OCI-LY1 (cell line): Measurements from ENCODE around the gene FAM131C.
"Not testable (repeated sequence)": the region's sequence is repeated elsewhere in the genome, so short reads cannot be mapped to it uniquely, and the experiment has no call there.

Experiments used
- H2AFZ ChIP-seq: fragments of 200-600 bp; sonication (generic), shearing (Covaris generic); 2 replicates; pipeline ENCODE4 v1.6.0; 2014; ENCODE audit warnings: antibody characterized with exemption, mild to moderate bottlenecking, low read length
- H3F3A ChIP-seq: fragments of 200-600 bp; sonication (generic), shearing (Covaris generic); 2 replicates; pipeline ENCODE4 v1.6.0; 2014; ENCODE audit warnings: mild to moderate bottlenecking, antibody characterized with exemption, low read length, moderate library complexity; ENCODE audit not compliant: insufficient read depth
- H3K27ac ChIP-seq: fragments of 200-600 bp; sonication (generic); 2 replicates; pipeline ENCODE4 v1.5.1; 2014; ENCODE audit warnings: low read length, mixed run types, mild to moderate bottlenecking, low read depth; ENCODE audit not compliant: poor library complexity, severe bottlenecking
- H3K27me3 ChIP-seq: fragments of 200-600 bp; sonication (generic); 2 replicates; pipeline ENCODE4 v1.6.0; 2014; ENCODE audit warnings: antibody characterized with exemption, mild to moderate bottlenecking, low read length, moderate library complexity; ENCODE audit not compliant: insufficient read depth
- H3K36me3 ChIP-seq: fragments of 200-600 bp; sonication (generic); 2 replicates; pipeline ENCODE4 v1.6.1; 2014; ENCODE audit warnings: mild to moderate bottlenecking, antibody characterized with exemption, low read length, moderate library complexity, mixed read lengths; ENCODE audit not compliant: insufficient read depth
- H3K4me1 ChIP-seq: fragments of 200-600 bp; sonication (generic); 2 replicates; pipeline ENCODE4 v1.5.1; 2014; ENCODE audit warnings: mild to moderate bottlenecking, low read length, moderate library complexity; ENCODE audit not compliant: insufficient read depth, severe bottlenecking
- H3K4me2 ChIP-seq: fragments of 200-600 bp; sonication (generic), shearing (Covaris generic); 2 replicates; pipeline ENCODE4 v1.6.1; 2014; ENCODE audit warnings: low read length
- H3K4me3 ChIP-seq: fragments of 200-600 bp; sonication (generic); 2 replicates; pipeline ENCODE4 v1.5.1; 2014; ENCODE audit warnings: low read length, low read depth, mild to moderate bottlenecking, mixed read lengths; ENCODE audit not compliant: poor library complexity, severe bottlenecking
- H3K79me2 ChIP-seq: fragments of 200-600 bp; shearing (Covaris generic); 2 replicates; pipeline ENCODE4 v1.6.1; 2016; ENCODE audit warnings: mixed run types, low read length, mixed read lengths; ENCODE audit not compliant: insufficient read depth
- H3K9ac ChIP-seq: fragments of 200-600 bp; sonication (generic), shearing (Covaris generic); 2 replicates; pipeline ENCODE4 v1.6.1; 2014; ENCODE audit warnings: mild to moderate bottlenecking, low read length, mixed read lengths
- H3K9me2 ChIP-seq: fragments of 200-600 bp; sonication (generic), shearing (Covaris generic); 2 replicates; pipeline ENCODE4 v1.6.1; 2014; ENCODE audit warnings: low read depth, mild to moderate bottlenecking, low read length, mixed read lengths
- H3K9me3 ChIP-seq: fragments of 200-600 bp; shearing (Covaris generic); 2 replicates; pipeline ENCODE4 v1.6.1; 2014; ENCODE audit warnings: low read length, mixed read lengths
- H4K20me1 ChIP-seq: fragments of 200-600 bp; sonication (generic), shearing (Covaris generic); 2 replicates; pipeline ENCODE4 v1.6.0; 2016; ENCODE audit warnings: mild to moderate bottlenecking, low read length; ENCODE audit not compliant: insufficient read depth
- EZH2 ChIP-seq: fragments of 200-600 bp; sonication (generic), shearing (Covaris generic); IDR thresholded peaks from 2 replicates; pipeline ENCODE4 v1.8.0; 2017; ENCODE audit warnings: borderline replicate concordance, mixed run types, mild to moderate bottlenecking, antibody characterized with exemption, low read length, moderate library complexity, mixed read lengths
- TF ChIP-seq, protein P1 (sequence below): fragments of 200-600 bp; sonication (generic), shearing (Covaris generic); IDR thresholded peaks from 2 replicates; pipeline ENCODE4 v1.5.1; 2017; ENCODE audit warnings: mild to moderate bottlenecking, antibody characterized with exemption, low read length, moderate library complexity, mixed read lengths

The FAM131C gene

GRCh38 chr1:16031551-16031950 is 41.9 kb downstream of the FAM131C start:
- Histone ChIP-seq H3K9me2 (no peaks in the 10 kb centered on the region), H3K36me3 (no peaks in the 10 kb centered on the region), H3K9ac (no peak overlapping the region), H3K4me1 (no peaks in the 10 kb centered on the region), H2AFZ (no peak overlapping the region), H3K4me3 (no peak overlapping the region), H3F3A (no peaks in the 10 kb centered on the region), H3K4me2 (no peak overlapping the region), H3K27ac (no peak overlapping the region), H3K79me2 (no peaks in the 10 kb centered on the region), H3K9me3 (no peaks in the 10 kb centered on the region), H4K20me1 (no peaks in the 10 kb centered on the region), H3K27me3 (0 out of 2 replicates have a peak, but pooled peaks cover 9% of the 10 kb centered on the region)
- TF ChIP-seq, protein P1, sequence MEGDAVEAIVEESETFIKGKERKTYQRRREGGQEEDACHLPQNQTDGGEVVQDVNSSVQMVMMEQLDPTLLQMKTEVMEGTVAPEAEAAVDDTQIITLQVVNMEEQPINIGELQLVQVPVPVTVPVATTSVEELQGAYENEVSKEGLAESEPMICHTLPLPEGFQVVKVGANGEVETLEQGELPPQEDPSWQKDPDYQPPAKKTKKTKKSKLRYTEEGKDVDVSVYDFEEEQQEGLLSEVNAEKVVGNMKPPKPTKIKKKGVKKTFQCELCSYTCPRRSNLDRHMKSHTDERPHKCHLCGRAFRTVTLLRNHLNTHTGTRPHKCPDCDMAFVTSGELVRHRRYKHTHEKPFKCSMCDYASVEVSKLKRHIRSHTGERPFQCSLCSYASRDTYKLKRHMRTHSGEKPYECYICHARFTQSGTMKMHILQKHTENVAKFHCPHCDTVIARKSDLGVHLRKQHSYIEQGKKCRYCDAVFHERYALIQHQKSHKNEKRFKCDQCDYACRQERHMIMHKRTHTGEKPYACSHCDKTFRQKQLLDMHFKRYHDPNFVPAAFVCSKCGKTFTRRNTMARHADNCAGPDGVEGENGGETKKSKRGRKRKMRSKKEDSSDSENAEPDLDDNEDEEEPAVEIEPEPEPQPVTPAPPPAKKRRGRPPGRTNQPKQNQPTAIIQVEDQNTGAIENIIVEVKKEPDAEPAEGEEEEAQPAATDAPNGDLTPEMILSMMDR: no peak
- no peak for TF ChIP-seq EZH2

DNA sequence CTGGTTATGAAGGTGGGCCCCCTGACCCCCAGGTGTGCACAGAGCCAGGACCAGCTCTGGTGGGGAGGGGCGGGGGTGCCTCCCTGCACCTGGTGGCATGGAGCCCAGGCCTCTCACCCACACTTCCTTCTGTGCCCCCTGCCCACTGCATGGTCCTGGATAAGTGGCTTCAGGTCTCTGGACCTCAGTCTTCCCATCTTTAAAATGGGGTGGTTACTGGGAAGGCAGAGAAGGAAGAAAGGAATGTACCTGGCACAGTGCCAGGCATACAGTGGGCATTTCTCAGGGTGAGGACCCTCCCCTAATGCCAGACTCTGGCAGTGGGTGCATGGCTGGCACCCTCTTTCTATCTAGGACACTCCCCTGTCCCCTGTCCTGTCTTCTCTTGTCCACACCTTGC is 44.2 kb downstream of the FAM131C start:
- Histone ChIP-seq H4K20me1 (no peaks in the 10 kb centered on the region), H3K79me2 (no peaks in the 10 kb centered on the region), H3K4me2 (no peak overlapping the region), H3K9me3 (no peaks in the 10 kb centered on the region), H3K9me2 (no peaks in the 10 kb centered on the region), H3K9ac (no peak overlapping the region), H3K4me1 (no peaks in the 10 kb centered on the region), H3K27me3 (0 out of 2 replicates have a peak, but pooled peaks cover 9% of the 10 kb centered on the region), H3K27ac (no peak overlapping the region), H2AFZ (no peak overlapping the region), H3K36me3 (no peaks in the 10 kb centered on the region), H3K4me3 (no peak overlapping the region), H3F3A (no peaks in the 10 kb centered on the region)
- TF ChIP-seq, protein P1: no peak
- no peak for TF ChIP-seq EZH2

- not testable (repeated sequence) for H3K4me2 ChIP-seq, H3K4me1 ChIP-seq, H3K36me3 ChIP-seq, H3K79me2 ChIP-seq, H4K20me1 ChIP-seq, H3K9me2 ChIP-seq, H3K27ac ChIP-seq, H3F3A ChIP-seq, H2AFZ ChIP-seq, H3K27me3 ChIP-seq, H3K9me3 ChIP-seq, H3K4me3 ChIP-seq, H3K9ac ChIP-seq
Observed at GRCh38 chr1:16029003-16029268, 44.5 kb downstream of the FAM131C start.

DNA sequence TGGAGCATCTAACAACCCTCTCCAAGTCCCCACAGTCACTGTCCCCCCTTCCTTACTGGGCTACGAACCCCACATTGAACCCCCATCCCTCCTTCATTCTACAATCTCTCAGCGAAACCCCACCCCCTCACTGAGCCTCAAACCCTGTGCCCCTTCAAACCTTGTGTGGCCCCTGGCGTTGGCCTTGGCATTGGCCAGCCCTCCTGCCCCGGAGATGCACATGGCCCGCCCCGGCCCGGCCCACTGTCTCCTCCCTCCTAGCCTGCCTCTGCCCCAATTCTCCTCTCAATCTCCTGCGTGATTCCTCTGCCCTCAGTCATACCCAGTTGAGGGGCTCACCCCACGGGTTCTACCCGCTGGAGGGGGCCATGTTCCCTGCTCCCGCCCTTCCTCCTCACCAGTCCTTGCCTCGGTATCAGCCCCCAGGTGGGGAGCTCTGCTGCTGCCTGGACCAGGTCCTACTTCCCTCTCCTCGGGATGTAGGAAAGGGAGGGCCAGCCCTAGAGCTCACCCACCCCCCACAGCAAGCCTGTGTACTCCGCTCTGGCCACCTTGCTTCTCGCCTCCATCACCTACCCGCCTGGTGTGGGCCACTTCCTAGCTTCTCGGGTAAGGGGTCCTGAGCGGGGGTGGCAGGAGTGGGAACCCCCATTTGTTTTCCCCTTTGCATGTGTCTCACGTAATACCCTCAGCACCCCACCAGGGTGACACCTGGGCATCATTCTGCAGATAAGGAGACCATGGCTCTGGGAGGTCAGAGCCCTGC is 45.0 kb downstream of the FAM131C start:
- H3K9ac ChIP-seq: no peak overlapping the region
- 0 out of 2 replicates have a peak, but pooled peaks cover 9% of the 10 kb centered on the region for H3K27me3 ChIP-seq
- no peak overlapping the region for H3K4me2 ChIP-seq
- H3K4me1 ChIP-seq: no peaks in the 10 kb centered on the region
- H2AFZ ChIP-seq: no peak overlapping the region
- H3F3A ChIP-seq: no peaks in the 10 kb centered on the region
- H4K20me1 ChIP-seq: no peaks in the 10 kb centered on the region
- H3K4me3 ChIP-seq: no peak overlapping the region
- H3K36me3 ChIP-seq: no peaks in the 10 kb centered on the region
- H3K27ac ChIP-seq: no peak overlapping the region
- H3K9me3 ChIP-seq: no peaks in the 10 kb centered on the region
- TF ChIP-seq, protein P1: no peak
- no peak for TF ChIP-seq EZH2
- no peaks in the 10 kb centered on the region for H3K9me2 ChIP-seq
- no peaks in the 10 kb centered on the region for H3K79me2 ChIP-seq
